ENCODE results near the gene PSME4. TPM values are rescaled to one million over a fixed set of nuclear protein-coding genes. Genes with fewer than 3 reads are reported as not detected.

PSME4 gene
- total and polyA plus RNA-seq, 2 of the 13 experiments (the other 11 are each of a cell fraction or from before 2014, with no cell fraction given), result 52.1 to 77.8 TPM

GRCh38 chr2:53970724-53971602 is at the start of gene PSME4 (continued):
- TF ChIP-seq USF2 (IDR thresholded peaks at IDR 0.05; ENCODE audit: low read depth, low read length) (no peak), USF2 (CRISPR knock-in tag; IDR thresholded peaks at IDR 0.05; ENCODE audit: borderline replicate concordance) (no peak; the same call in 1 of the 2 replicates), SPEN (CRISPR knock-in tag; IDR thresholded peaks at IDR 0.05; ENCODE audit: low read depth) (peak; percentile 78), ZSCAN31 (CRISPR knock-in tag; IDR thresholded peaks at IDR 0.05; ENCODE audit: low read depth) (0 out of 2 replicates have a peak, but pooled peaks have one; percentile 22), HNRNPH1 (optimal IDR thresholded peaks at IDR 0.05; ENCODE audit: low read depth, low read length) (no peak), PHF5A (CRISPR knock-in tag; IDR thresholded peaks at IDR 0.05; ENCODE audit: low read depth, unreplicated experiment) (no peak), NR2F6 (IDR thresholded peaks at IDR 0.05) (no peak), NR2F6 (CRISPR knock-in tag; IDR thresholded peaks at IDR 0.05) (no peak), PITX1 (CRISPR knock-in tag; IDR thresholded peaks at IDR 0.05) (peak; percentile 68; the same call in 1 of the 2 replicates), ZFP91 (CRISPR knock-in tag; IDR thresholded peaks at IDR 0.05; ENCODE audit: borderline replicate concordance) (peak; percentile 93), ZMAT5 (CRISPR knock-in tag; IDR thresholded peaks at IDR 0.05; ENCODE audit: borderline replicate concordance, low read depth) (no peak), KLF12 (CRISPR knock-in tag; IDR thresholded peaks at IDR 0.05; ENCODE audit: borderline replicate concordance) (no peak; the same call in 1 of the 2 replicates), HNF1B (CRISPR knock-in tag; IDR thresholded peaks at IDR 0.05) (no peak; the same call in 1 of the 2 replicates), GTF2F1 (IDR thresholded peaks at IDR 0.05; ENCODE audit: low read length) (peak; percentile 70), ZNF230 (CRISPR knock-in tag; IDR thresholded peaks at IDR 0.05) (peak; percentile 62; the same call in 1 of the 2 replicates), REPIN1 (CRISPR knock-in tag; IDR thresholded peaks at IDR 0.05; ENCODE audit: borderline replicate concordance, low read depth) (peak; percentile 86), CBFB (CRISPR knock-in tag; IDR thresholded peaks at IDR 0.05) (no peak; the same call in 1 of the 2 replicates), ZNF530 (CRISPR knock-in tag; IDR thresholded peaks at IDR 0.05; ENCODE audit: low read depth) (no peak), ZNF224 (CRISPR knock-in tag; IDR thresholded peaks at IDR 0.05) (peak; percentile 70; the same call in 1 of the 2 replicates), CCAR2 (optimal IDR thresholded peaks at IDR 0.05; ENCODE audit: low read depth, low read length) (no peak)

Data from HepG2 (cell line).